ENCODE data around the gene TBC1D8B. TPM values are rescaled to one million over a fixed set of nuclear protein-coding genes. Genes with fewer than 3 reads are reported as not detected.
A peak's percentile ranks its signal among the peaks of the same experiment; 100 is the strongest.

Gene TBC1D8B
- total and polyA plus RNA-seq, 9 of the 15 experiments (the other 6 are each of a cell fraction or from before 2014, with no cell fraction given) = 0.04 to 0.36 (median 0.10) TPM; not detected in 1

GRCh38 chrX:106802388-106803275 is at the start of gene TBC1D8B (continued):
- TF ChIP-seq ZNF184 (CRISPR knock-in tag; IDR thresholded peaks at IDR 0.05) (no peak), ZNF175 (CRISPR knock-in tag; IDR thresholded peaks at IDR 0.05; ENCODE audit: low read depth) (no peak), MAFG (tag; conservative IDR thresholded peaks at IDR 0.05) (no peak), ZBED1 (IDR thresholded peaks at IDR 0.05) (no peak), ZBTB33 (CRISPR knock-in tag; IDR thresholded peaks at IDR 0.05) (no peak), CREM (IDR thresholded peaks at IDR 0.05; ENCODE audit: low read depth) (peak; percentile 48; the same call in 1 of the 2 replicates), JUN (IDR thresholded peaks at IDR 0.05; ENCODE audit: borderline replicate concordance, low read depth, low read length) (no peak), JUN (CRISPR knock-in tag; IDR thresholded peaks at IDR 0.05; ENCODE audit: borderline replicate concordance) (no peak), ZNF740 (CRISPR knock-in tag; IDR thresholded peaks at IDR 0.05) (no peak), ZNF740 (tag; IDR thresholded peaks at IDR 0.05) (peak in 1 of 2 experiments; percentile 66; a peak in 2 of 4 replicates)
- TF ChIP-seq, protein P1, sequence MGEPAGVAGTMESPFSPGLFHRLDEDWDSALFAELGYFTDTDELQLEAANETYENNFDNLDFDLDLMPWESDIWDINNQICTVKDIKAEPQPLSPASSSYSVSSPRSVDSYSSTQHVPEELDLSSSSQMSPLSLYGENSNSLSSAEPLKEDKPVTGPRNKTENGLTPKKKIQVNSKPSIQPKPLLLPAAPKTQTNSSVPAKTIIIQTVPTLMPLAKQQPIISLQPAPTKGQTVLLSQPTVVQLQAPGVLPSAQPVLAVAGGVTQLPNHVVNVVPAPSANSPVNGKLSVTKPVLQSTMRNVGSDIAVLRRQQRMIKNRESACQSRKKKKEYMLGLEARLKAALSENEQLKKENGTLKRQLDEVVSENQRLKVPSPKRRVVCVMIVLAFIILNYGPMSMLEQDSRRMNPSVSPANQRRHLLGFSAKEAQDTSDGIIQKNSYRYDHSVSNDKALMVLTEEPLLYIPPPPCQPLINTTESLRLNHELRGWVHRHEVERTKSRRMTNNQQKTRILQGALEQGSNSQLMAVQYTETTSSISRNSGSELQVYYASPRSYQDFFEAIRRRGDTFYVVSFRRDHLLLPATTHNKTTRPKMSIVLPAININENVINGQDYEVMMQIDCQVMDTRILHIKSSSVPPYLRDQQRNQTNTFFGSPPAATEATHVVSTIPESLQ (CRISPR knock-in tag; IDR thresholded peaks at IDR 0.05) = no peak
- TF ChIP-seq, protein P2, sequence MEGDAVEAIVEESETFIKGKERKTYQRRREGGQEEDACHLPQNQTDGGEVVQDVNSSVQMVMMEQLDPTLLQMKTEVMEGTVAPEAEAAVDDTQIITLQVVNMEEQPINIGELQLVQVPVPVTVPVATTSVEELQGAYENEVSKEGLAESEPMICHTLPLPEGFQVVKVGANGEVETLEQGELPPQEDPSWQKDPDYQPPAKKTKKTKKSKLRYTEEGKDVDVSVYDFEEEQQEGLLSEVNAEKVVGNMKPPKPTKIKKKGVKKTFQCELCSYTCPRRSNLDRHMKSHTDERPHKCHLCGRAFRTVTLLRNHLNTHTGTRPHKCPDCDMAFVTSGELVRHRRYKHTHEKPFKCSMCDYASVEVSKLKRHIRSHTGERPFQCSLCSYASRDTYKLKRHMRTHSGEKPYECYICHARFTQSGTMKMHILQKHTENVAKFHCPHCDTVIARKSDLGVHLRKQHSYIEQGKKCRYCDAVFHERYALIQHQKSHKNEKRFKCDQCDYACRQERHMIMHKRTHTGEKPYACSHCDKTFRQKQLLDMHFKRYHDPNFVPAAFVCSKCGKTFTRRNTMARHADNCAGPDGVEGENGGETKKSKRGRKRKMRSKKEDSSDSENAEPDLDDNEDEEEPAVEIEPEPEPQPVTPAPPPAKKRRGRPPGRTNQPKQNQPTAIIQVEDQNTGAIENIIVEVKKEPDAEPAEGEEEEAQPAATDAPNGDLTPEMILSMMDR (IDR thresholded peaks at IDR 0.05 in 2 of 3, conservative IDR thresholded peaks at IDR 0.05 in 1 of 3; ENCODE audit: insufficient read depth in 2 of 3, low read depth in 1 of 3, low read length in 3 of 3) = no peak
- TF ChIP-seq, protein P3, sequence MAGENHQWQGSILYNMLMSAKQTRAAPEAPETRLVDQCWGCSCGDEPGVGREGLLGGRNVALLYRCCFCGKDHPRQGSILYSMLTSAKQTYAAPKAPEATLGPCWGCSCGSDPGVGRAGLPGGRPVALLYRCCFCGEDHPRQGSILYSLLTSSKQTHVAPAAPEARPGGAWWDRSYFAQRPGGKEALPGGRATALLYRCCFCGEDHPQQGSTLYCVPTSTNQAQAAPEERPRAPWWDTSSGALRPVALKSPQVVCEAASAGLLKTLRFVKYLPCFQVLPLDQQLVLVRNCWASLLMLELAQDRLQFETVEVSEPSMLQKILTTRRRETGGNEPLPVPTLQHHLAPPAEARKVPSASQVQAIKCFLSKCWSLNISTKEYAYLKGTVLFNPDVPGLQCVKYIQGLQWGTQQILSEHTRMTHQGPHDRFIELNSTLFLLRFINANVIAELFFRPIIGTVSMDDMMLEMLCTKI (IDR thresholded peaks at IDR 0.05; ENCODE audit: partially characterized antibody) = no peak
- TF ChIP-seq, protein P4, sequence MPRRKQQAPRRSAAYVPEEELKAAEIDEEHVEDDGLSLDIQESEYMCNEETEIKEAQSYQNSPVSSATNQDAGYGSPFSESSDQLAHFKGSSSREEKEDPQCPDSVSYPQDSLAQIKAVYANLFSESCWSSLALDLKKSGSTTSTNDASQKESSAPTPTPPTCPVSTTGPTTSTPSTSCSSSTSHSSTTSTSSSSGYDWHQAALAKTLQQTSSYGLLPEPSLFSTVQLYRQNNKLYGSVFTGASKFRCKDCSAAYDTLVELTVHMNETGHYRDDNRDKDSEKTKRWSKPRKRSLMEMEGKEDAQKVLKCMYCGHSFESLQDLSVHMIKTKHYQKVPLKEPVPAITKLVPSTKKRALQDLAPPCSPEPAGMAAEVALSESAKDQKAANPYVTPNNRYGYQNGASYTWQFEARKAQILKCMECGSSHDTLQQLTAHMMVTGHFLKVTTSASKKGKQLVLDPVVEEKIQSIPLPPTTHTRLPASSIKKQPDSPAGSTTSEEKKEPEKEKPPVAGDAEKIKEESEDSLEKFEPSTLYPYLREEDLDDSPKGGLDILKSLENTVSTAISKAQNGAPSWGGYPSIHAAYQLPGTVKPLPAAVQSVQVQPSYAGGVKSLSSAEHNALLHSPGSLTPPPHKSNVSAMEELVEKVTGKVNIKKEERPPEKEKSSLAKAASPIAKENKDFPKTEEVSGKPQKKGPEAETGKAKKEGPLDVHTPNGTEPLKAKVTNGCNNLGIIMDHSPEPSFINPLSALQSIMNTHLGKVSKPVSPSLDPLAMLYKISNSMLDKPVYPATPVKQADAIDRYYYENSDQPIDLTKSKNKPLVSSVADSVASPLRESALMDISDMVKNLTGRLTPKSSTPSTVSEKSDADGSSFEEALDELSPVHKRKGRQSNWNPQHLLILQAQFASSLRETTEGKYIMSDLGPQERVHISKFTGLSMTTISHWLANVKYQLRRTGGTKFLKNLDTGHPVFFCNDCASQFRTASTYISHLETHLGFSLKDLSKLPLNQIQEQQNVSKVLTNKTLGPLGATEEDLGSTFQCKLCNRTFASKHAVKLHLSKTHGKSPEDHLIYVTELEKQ (CRISPR knock-in tag; IDR thresholded peaks at IDR 0.05) = no peak
